GM12865 (cell line): Measurements from ENCODE around the gene OR56B1.
"Not testable (repeated sequence)": the region's sequence is repeated elsewhere in the genome, so short reads cannot be mapped to it uniquely, and the experiment has no call there.

Experiments
- DNase-seq: peaks from one replicate; pipeline ENCODE4 v3.0.0; 2010; ENCODE audit warnings: low read depth
- H3K4me3 ChIP-seq: 2 replicates; pipeline ENCODE4 v1.5.1; 2011; ENCODE audit warnings: mild to moderate bottlenecking, low read depth, low read length, control low read depth
- TF ChIP-seq, protein P1 (sequence below): IDR thresholded peaks from 2 replicates; pipeline ENCODE4 v1.5.1; 2011; ENCODE audit warnings: low read length, control low read depth, low read depth, inconsistent platforms; ENCODE audit not compliant: insufficient read depth; ENCODE audit errors: missing control alignments

Gene OR56B1

DNA sequence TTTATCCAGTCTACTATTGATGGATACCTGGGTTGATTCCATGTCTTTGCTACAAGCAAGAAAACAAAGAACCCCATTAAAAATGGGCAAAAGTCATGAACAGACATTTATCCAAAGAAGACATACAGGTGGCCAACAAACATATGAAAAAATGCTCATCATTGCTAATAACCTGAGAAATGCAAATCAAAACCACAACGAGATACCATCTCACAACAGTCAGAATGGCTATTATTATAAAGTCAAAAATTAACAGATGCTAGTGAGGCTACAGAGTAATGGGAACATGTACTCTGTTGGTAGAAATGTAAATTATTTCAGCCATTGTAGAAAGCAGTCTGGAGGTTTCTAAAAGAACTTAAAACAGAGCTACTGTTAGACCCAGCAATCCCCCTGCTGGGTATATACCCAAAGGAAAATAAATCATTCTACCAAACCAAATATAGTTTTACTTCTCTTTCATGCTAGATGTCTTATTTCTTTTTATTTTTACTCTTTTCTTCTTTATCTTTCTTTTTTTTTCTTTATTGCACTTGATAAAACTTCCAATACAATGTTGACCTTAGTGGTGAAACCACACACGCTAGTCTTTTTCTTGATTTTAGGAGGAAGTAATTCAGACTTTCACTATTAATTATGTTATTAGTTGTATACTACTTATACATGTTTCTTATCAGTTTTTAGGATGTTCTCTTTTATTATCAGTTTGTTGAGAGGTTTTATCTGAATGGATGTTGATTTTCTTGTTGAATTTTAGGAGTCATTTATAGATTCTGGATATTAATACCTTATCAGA, 32.3 kb upstream of the OR56B1 start:
- TF ChIP-seq, protein P1, sequence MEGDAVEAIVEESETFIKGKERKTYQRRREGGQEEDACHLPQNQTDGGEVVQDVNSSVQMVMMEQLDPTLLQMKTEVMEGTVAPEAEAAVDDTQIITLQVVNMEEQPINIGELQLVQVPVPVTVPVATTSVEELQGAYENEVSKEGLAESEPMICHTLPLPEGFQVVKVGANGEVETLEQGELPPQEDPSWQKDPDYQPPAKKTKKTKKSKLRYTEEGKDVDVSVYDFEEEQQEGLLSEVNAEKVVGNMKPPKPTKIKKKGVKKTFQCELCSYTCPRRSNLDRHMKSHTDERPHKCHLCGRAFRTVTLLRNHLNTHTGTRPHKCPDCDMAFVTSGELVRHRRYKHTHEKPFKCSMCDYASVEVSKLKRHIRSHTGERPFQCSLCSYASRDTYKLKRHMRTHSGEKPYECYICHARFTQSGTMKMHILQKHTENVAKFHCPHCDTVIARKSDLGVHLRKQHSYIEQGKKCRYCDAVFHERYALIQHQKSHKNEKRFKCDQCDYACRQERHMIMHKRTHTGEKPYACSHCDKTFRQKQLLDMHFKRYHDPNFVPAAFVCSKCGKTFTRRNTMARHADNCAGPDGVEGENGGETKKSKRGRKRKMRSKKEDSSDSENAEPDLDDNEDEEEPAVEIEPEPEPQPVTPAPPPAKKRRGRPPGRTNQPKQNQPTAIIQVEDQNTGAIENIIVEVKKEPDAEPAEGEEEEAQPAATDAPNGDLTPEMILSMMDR, result no peak
- no peak overlapping the region for H3K4me3 ChIP-seq
- DNase-seq, result no peak

DNA sequence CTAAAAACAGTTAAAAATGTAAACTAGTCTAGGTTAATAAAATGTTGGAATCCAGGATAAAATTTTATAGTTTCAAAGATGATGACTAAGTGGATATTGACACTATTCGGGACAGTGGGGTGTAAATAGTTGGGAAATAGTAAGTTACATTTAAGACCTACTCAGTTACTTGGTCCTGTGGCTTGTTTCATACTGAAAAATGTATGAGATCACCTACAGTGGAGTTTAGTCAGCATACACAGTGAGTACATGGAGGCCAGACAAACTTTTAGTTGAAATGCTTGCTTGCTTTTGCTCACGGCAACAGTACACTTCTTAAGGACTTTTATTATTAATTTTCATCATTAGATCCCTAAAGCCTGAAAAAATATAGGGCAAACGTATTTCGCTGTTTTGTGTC, 30.6 kb upstream of the OR56B1 start:
- TF ChIP-seq, protein P1, result no peak
- no peak overlapping the region for H3K4me3 ChIP-seq
- DNase-seq, result no peak

DNA sequence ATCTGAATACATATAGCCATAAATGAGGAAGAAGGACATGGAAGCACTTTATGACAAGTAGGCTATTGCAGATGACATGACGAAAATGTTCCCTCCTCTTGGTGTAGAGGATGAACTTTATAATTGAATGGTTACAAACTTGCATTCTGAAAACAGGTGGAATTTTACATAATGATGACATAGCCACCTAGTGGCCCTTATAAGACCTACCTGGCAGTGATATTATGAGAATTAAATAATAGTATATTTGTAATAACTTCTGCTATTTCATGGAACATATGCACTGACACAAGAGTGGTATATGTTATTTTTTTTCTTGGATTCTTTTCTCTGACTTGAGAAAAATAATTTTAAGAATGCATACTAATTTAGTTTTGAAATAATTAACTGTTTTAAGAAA, 23.7 kb upstream of the OR56B1 start:
- peak; percentile 31 for DNase-seq
- H3K4me3 ChIP-seq, result no peak overlapping the region
- TF ChIP-seq, protein P1, result peak; percentile 40

DNA sequence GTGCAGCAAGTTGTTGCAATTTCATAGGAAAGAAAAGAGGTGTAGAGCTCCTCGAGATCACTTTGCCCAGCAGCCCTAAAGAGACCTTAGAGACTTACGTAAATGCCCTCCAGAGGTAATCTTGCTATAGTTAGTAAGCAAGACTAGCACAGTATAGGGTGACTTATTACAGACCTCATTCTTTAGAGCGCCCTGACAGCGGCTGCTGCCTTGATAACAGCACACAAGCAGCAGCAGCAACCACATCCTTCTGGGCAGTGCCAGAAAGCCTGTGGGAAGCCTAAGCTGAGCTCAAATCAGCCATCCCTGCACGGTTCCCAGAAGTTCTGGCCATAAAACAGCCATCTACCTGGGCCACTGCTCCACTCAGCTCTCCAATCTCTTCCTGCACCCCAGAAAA, 22.6 kb upstream of the OR56B1 start:
- no peak overlapping the region for H3K4me3 ChIP-seq
- TF ChIP-seq, protein P1, result no peak
- no peak for DNase-seq

DNA sequence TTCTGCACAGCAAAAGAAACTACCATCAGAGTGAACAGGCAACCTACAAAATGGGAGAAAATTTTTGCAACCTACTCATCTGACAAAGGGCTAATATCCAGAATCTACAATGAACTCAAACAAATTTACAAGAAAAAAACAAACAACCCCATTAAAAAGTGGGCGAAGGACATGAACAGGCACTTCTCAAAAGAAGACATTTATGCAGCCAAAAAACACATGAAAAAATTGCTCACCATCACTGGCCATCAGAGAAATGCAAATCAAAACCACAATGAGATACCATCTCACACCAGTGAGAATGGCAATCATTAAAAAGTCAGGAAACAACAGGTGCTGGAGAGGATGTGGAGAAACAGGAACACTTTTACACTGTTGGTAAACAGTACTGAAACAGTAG, 19.7 kb upstream of the OR56B1 start:
- not testable (repeated sequence) for H3K4me3 ChIP-seq

DNA sequence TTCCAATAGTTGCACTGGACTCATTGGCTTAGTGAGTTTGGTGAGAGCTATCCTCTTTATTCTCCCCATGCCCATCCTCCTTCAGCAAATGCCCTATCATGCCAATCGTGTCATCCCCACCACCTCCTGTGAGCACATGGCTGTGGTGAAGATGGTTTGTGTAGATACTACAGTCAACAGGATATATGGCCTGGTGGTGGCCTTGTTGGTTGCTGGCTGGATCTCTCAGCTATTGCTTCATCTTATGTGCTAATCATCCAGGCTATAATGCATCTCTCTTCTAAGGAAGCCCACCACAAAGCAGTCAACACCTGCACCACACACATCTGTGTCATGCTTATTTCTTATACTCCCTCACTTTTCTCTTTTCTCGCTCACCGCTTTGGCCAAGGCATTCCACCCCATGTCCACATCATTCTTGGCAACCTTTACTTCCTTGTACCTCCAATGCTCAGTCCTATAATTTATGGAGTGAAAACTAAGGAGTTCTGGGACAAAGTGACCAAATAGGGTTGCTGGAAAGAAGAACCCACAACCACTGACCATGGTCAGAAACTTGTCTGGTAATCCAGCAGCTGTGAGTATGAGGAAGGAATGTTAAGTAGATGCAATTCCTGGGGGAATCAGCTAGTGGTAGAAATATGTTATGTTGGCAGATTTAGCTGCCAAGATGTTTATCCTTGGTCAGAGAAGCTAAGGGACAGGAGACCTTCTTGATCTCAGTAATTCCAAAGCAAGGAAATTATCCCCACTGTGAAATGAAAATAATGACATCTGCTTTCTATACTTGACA, 16.3 kb upstream of the OR56B1 start:
- TF ChIP-seq, protein P1, result no peak

More for the DNA sequence above, 19.7 kb upstream of the OR56B1 start:
- not testable (repeated sequence) for DNase-seq

DNA sequence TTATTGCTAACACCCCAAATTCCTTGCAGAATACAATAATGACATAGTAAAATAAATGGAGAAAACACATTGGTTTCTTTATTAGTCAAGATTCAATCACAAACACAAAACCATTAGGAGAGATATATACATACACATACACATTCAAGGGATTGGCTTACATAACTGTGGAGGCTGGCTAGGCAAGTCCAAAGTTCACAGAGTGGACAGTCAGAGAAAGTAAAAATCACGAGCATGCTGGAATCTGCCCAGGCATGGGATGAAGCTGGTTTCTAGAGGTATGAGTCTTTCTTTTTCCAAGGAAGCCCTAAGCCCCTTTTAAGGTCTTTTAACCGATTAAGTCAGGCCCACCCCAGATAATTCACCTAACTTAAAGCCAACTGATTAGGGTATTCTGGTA, 13.6 kb upstream of the OR56B1 start:
- no peak overlapping the region for H3K4me3 ChIP-seq
- TF ChIP-seq, protein P1, result no peak
- DNase-seq, result no peak

More for the DNA sequence above, 16.3 kb upstream of the OR56B1 start:
- DNase-seq, result no peak
- no peak overlapping the region for H3K4me3 ChIP-seq
